GM18498 (cell line): ENCODE measurements around the gene MTHFD2L.
A peak's percentile ranks its signal among the peaks of the same experiment; 100 is the strongest.
"Not testable (repeated sequence)": the region's sequence is repeated elsewhere in the genome, so short reads cannot be mapped to it uniquely, and the experiment has no call there.

Experiments
- ATAC-seq: cut with Tn5 transposase; IDR thresholded peaks from one replicate; pipeline ENCODE4 v1.9.1; 2021; ENCODE audit warnings: mild to moderate bottlenecking, moderate library complexity; ENCODE audit not compliant: unreplicated experiment

The MTHFD2L gene

DNA sequence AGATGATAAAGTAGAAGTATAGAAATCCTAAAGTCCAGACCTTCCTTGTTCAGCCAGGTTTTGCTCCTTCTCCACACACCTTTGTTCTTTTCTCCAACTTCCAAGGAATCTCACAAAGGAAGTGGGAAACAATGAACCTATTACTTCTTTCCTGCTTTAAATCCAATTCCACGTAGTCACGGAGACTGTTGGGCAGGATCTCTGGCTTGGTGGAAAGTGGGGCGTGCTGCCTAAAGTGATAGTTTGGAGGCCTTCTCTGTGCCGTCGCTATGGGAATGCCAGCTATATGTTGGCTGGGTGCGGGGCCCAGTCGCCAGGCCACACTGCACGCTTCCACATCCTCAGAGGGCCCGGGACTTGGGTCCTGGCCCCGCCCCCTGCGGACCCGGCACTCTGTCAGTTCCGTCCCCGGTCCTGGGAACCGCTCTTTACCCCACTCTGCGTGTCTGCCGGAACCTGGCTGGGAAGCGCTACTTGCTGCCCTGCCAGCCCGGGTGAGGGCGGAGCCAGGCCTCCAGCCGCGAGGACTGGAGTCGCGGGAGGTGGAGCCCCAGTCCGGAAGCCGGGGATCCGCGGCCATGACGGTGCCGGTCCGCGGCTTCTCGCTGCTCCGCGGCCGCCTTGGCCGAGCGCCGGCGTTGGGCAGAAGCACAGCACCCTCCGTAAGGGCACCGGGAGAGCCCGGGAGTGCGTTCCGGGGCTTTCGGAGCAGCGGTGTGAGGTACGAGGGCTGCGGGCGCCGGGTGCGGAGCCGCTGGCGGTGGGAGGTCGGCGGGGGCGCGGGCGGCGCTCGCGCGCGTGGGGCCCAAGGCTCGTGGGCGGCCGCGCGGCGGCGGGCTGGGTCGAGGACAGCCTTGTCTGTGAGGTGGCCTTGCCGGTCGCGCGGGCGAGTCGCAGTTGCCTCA lies at the start of gene MTHFD2L:
MTHFD2L (plus strand) TSS at position 558 of the 905 bp plus-strand sequence; CDS start at position 579, 21 bp downstream.
- peak; percentile 99 for ATAC-seq

DNA sequence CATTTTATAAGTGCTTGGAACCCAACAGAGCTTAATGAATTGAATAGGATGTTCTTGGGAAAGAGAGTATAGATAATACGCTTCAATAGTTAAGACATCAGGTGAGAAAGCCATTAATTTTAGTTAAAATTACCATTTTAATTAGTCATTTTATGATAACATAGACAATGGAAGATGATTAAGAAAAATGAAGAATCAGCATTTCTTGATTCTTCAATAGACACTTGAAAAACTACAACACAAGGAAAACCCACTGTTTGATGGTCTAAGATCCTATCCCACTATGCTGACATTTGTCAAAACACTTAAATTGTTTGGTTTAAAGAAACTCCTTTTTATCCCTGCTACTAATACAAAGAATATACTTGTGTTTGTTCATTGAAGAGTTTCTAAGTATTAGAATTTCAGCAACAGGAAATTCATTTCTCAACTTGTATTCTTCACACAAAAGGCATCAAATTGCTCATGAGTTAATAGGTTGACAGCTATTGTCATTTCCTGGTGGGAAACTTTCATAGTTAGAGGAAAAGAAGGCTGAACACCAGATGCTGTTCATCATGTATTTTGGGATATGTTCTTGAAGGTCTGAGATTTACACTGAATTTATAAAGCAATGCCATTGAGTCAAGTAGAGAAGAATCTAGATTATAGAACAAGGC lies 49.3 kb upstream of the MTHFD2L start:
- no peak for ATAC-seq

DNA sequence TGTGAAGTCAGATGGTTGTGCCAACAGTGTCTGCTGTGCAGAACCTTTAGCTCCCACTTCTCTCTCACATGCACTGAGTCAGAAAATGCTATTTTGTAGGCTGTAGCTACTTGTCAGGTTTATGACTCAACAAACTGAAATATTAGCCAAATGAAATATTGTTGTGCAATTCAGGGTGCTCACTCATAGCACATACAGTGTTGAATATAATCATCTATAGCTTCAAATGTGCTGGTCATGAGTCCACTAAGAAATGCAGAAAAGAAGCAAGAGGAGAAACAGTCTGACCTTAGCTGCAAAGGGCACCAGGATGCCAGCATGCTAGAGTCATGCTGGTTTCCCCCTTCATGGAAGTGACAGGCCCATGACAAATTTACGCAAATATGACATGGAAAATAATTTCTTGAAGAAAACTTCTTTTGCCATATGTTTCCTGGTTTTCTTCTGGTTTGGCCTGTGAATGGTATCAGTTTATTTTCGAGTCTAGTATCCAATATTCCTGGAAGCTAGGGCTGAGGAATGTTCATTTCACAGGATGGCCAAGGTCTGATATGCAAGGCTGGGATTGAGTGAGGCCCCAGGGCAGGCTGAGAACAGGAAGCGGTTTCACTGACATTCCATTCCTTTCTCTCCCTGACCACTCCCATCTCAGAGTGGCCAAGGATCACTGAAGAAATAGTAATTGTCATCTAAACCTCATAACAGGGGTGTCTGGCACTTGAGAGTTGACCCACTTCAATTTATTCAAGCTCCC lies 48.6 kb upstream of the MTHFD2L start:
- ATAC-seq, result no peak

GRCh38 chr4:74109870-74110605 lies 47.9 kb upstream of the MTHFD2L start:
- no peak for ATAC-seq

DNA sequence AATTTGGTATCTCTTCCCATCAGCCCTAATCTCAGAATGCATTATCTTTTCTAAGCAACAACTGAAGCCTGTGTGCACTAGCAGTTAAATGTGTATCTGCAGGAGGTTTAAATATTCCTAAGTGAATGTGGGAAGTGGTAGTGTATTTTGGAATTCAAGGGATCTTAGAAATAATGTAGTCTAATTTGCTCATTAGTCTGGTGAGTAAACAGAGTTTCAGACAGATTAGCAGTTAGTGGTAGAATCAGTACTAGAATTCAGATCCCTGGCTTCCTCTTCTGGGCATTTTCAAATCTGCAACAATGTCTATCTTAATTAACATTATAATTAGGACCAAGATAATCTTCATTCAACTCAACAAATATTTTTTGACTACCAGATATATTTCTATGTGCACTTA lies 47.2 kb upstream of the MTHFD2L start:
- no peak for ATAC-seq

DNA sequence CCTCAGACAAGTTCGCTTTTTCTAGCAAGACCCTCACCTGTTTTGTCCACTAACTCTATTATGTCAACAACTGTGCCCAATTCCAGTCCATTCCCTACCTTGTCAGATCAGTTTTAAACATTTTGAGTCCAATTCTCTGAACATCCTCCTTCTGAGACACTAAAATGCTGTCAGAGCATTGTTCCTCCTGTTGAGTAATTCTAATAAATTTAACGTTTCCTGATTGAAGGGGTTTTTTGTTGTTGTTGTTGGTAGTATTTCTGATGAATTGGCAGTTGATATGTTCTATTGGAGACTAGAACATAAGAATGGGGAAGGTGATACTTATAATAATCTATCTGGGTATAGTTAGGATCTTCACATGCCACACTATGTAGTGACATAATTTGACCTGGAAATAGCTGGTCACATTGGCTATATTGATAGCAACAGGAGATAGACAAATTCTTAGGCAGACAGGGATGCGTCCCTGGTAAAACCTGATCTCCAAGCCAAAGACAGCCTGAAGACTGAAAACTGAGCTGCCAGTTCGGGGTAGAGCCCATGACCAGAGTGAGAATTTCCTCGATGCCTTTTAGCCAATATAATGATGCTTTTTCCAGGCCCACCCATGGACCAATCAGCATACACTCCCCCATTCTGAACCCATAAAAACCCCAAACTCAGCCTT lies 46.5 kb upstream of the MTHFD2L start:
- ATAC-seq, result no peak

- no peak for ATAC-seq
These were observed 45.9 kb upstream of the MTHFD2L start for GRCh38 chr4:74111990-74112389.

DNA sequence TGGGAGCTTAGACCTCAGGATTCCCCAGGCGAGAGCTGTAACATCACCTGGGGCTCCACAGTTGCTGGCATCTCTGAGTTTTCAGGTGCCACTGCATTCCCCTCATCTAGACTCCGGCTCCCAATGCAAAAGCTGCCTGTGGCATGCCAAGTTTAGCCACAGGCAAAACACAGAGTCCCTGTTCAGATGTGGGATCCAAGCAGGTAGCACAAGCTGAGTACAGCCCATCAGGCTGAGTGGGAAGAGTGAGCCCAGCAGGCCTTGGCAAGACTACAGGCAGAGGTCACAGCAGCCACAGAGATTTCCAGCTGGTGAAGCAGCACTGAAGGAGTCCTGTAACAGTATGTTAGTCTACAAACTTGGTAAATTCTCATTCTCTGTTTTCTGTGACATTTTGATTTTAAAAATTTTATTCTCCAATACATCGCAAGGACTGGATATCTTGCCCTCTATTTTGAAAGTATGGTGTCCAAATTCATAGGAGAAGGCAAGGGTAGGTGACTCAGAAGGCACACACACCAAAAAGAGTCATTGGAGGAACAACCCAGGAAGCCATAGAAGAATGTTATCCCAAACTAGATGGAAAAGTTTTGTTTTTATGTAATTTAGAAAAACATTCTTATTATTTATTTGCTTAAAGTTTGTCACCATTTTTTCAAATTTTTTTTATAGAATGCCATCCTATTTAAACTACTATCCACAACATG lies 45.4 kb upstream of the MTHFD2L start:
- no peak for ATAC-seq

GRCh38 chr4:74114234-74114633 lies 43.7 kb upstream of the MTHFD2L start:
- ATAC-seq, result no peak

DNA sequence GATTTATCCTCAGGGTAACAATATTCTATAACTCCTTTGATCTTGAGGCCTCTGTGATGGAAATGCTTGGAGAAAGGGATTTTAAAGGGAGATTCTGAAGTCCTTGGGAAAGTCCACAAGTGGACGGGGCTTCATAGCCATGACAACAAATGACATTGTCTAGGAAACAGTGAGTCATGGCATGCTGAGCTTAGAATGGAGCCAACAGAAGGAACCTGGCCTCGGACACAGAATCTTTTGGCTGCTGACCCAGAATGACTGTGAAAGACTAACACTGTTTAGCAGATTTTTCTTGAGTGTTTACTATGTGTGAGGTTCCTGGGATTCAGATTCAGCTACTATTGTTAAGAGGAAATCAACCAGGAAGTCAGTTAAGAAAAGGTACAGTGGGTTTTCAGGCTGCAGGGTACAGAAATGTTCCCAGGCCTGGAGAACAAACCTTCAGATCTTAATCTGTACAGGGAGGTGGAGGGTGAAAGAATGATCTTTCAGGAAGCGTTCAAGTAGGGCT lies 40.8 kb upstream of the MTHFD2L start:
- ATAC-seq, result no peak

DNA sequence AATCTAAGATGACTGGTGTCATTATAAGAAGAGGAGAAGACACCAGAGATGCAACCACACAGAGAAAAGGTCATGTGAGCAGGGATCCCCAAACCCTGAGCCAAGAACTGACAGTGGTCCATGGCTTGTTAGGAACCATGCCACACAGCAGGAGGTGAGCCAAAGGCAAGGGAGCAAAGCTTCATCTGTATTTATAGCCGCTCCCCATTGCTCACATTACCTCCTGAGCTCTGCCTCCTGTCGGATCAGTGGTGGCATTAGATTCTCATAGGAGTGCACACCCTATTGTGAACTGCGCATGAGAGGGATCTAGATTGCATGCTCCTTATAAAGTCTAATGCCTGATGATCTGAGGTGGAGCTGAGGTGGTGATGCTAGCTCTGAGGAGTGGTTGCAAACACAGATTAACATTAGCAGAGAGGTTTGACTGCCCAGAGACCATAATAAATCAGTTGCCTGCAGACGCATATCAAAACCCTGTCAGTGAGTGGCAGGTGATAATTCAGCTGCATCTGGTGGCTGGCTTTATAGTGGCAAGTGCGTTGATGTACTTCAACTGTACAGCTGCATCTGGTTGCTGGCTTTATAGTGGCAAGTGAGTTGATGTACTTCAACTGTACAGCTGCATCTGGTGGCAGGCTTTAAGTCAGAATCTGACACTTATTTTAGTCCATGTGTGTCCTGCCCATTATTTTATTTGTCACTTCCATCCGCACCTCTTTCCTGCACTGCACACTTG lies 39.1 kb upstream of the MTHFD2L start:
- ATAC-seq, result no peak

- no peak for ATAC-seq
These were observed 37.8 kb upstream of the MTHFD2L start for GRCh38 chr4:74120086-74120485.

- ATAC-seq, result no peak
These were observed 36.0 kb upstream of the MTHFD2L start for GRCh38 chr4:74121643-74122579.

- ATAC-seq, result no peak
These were observed 34.7 kb upstream of the MTHFD2L start for GRCh38 chr4:74123065-74123728.

- no peak for ATAC-seq
These were observed 32.9 kb upstream of the MTHFD2L start for GRCh38 chr4:74125029-74125428.

DNA sequence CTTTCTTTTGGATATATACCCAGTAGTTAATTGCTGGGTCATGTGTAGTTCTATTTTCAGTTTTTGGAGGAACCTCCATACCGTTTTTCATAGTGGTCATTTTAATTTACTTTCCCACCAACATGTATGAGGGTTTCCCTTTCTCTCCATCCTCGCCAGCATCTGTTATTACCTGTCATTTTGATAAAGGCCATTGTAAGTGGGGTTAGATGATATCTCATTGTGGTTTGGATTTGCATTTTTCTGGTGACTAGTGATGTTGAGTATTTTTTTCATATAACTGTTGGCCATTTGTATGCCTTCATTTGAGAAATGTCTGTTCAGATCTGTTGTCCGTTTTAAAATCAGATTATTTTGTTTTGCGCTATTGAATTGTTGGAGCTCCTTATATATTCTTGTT lies 30.2 kb upstream of the MTHFD2L start:
- no peak for ATAC-seq

GRCh38 chr4:74130843-74131242 lies 27.1 kb upstream of the MTHFD2L start:
- not testable (repeated sequence) for ATAC-seq
